Right forelimb (tissue), 1 donor: ENCODE measurements around the gene TMEM14B.
A peak's percentile ranks its signal among the peaks of the same experiment; 100 is the strongest.
"Not testable (repeated sequence)": the region's sequence is repeated elsewhere in the genome, so short reads cannot be mapped to it uniquely, and the experiment has no call there.

Source experiments
- DNase-seq: peaks from one replicate; pipeline ENCODE4 v3.0.0-alpha.2; 2018

The TMEM14B gene

GRCh38 chr6:10747251-10747972 lies at the start of gene TMEM14B:
Gene TMEM14B, plus strand, starts transcription at chr6:10747805. Its CDS starts 1,441 bp downstream, at chr6:10749246.
- peak; percentile 99 for DNase-seq

- no peak for DNase-seq
Observed at GRCh38 chr6:10713962-10714361, 33.6 kb upstream of the TMEM14B start.

GRCh38 chr6:10719296-10719963 lies 28.2 kb upstream of the TMEM14B start:
- DNase-seq = no peak

GRCh38 chr6:10719964-10720264 lies 27.7 kb upstream of the TMEM14B start:
- DNase-seq = peak; percentile 67

- DNase-seq = peak; percentile 70
Observed at GRCh38 chr6:10720265-10720959, 27.2 kb upstream of the TMEM14B start.

- DNase-seq = not testable (repeated sequence)
Observed at GRCh38 chr6:10720960-10721849, 26.4 kb upstream of the TMEM14B start.

- no peak for DNase-seq
Observed at GRCh38 chr6:10721850-10722569, 25.6 kb upstream of the TMEM14B start.

GRCh38 chr6:10722570-10722819 lies 25.1 kb upstream of the TMEM14B start:
- no peak for DNase-seq

GRCh38 chr6:10722820-10723566 lies 24.6 kb upstream of the TMEM14B start, which contains the start of gene TMEM14C:
Gene TMEM14C, plus strand, starts transcription at chr6:10723070. Its CDS starts 1,544 bp downstream, at chr6:10724614.
- peak; percentile 97 for DNase-seq

- DNase-seq = no peak
Observed at GRCh38 chr6:10723567-10723881, 24.1 kb upstream of the TMEM14B start.

- no peak for DNase-seq
Observed at GRCh38 chr6:10725044-10725443, 22.6 kb upstream of the TMEM14B start.

- DNase-seq = no peak
Observed at GRCh38 chr6:10725716-10726115, 21.9 kb upstream of the TMEM14B start.

GRCh38 chr6:10730254-10730653 lies 17.4 kb upstream of the TMEM14B start:
- DNase-seq = no peak

GRCh38 chr6:10733151-10733715 lies 14.4 kb upstream of the TMEM14B start:
- no peak for DNase-seq

GRCh38 chr6:10733863-10734262 lies 13.7 kb upstream of the TMEM14B start:
- DNase-seq = no peak

GRCh38 chr6:10736731-10737130 lies 10.9 kb upstream of the TMEM14B start:
- DNase-seq = no peak

GRCh38 chr6:10740061-10740460 lies 7.5 kb upstream of the TMEM14B start:
- DNase-seq = no peak

- DNase-seq = not testable (repeated sequence)
Observed at GRCh38 chr6:10741643-10742042, 6.0 kb upstream of the TMEM14B start.

- DNase-seq = no peak
Observed at GRCh38 chr6:10742251-10742650, 5.4 kb upstream of the TMEM14B start.

GRCh38 chr6:10743515-10743914 lies 4.1 kb upstream of the TMEM14B start:
- no peak for DNase-seq

- no peak for DNase-seq
Observed at GRCh38 chr6:10745116-10745515, 2.5 kb upstream of the TMEM14B start.

- no peak for DNase-seq
Observed at GRCh38 chr6:10746915-10747250, 722 bp upstream of the TMEM14B start.
